HG03457 (cell line): ENCODE measurements around the gene MED19.
"Not testable (repeated sequence)": the region's sequence is repeated elsewhere in the genome, so short reads cannot be mapped to it uniquely, and the experiment has no call there.

Experiments
- ATAC-seq: cut with Tn5 transposase; IDR thresholded peaks from one replicate; pipeline ENCODE4 v1.9.1; 2021; ENCODE audit warnings: moderate number of reproducible peaks; ENCODE audit not compliant: unreplicated experiment

The MED19 gene

DNA sequence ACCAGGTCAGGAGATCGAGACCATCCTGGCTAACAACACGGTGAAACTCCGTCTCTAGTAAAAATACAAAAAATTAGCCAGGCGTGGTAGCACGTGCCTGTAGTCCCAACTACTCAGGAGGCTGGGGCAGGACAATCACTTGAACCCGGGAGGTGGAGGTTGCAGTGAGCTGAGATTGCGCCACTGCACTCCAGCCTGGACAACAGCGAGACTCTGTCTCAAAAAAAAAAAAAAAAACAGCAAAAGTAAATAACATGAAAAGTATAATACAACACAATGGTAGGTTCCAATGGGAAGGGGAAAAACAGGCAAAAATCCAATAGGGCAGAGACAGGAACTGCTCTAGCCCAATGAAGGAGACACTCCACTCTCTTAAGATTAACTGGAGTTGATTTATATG lies 6.6 kb downstream of the MED19 start:
- not testable (repeated sequence) for ATAC-seq

DNA sequence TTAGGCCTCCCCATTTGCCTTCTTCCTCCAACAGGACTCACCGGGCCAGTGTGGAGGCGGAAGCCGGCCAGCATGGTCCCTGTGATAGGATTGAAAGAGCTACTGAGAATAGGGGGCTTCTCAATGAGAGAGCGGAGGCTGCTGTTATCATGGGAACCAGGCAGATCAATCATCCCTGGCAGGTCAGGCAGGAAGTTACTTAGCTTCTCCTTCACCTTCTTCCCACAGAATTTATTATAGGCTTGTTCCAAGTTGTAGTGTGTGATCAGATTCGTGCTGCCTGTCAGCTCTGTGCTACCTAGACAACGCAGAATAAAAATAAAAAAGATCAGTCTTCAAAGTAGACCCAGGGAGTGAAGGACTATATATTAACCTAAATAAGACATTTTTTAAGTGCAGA lies 7.1 kb downstream of the MED19 start:
- no peak for ATAC-seq

DNA sequence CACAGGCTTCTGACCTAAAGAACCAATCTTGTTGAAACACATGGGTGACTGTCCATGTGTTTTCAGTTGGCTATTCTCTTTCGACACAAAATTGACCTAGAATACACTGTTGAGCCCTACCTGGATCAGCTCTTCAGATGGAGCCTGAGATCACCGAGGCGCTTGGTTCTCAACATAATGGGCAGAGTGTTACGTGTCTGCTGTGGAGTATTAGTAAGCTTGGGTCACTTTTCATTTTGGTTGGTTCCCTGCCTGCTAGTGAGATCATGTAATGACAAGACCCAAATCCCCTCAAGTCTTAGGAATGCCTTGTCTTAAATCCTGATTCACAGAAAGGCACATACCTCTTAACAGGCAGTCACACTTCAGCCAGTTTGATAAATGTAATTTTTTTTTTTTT lies 8.7 kb downstream of the MED19 start:
- no peak for ATAC-seq

DNA sequence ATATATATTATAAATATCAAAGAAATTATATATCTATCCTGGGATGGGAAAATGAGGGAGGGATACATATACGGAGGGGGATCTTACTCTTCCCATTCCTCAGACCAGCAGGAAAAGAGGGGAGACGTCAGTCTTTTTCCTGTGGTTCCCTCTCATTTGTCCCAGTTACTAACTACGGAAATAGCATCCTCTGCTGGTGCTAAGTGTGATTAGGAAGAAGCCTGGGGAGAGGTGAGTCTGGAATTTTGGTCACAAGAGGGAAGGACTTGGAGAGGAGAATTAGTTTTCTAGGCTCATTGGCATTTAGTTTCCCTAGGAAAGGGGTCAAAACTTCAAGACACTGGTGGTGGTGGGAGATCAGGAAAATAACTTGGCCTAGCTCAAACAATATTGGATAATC lies 11.6 kb downstream of the MED19 start:
- no peak for ATAC-seq

DNA sequence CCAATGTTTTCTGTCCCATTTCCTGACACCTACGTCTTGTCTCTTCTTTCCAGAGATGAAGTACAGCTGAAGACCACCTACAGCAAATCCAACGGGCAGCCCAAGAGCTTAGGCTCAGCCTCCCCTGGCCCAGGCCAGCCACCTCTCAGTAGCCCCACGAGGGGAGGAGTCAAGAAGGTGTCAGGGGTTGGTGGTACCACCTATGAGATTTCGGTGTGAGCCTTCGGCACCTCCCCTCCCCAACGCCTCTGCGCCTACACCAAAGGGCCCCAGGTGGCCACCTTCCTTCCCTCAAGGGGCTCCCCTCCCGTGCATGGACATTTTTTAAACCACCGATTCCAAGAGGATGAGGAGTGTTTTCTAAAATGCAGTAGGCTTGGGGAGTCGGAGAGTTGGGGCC lies 12.2 kb downstream of the MED19 start:
- ATAC-seq, result no peak

DNA sequence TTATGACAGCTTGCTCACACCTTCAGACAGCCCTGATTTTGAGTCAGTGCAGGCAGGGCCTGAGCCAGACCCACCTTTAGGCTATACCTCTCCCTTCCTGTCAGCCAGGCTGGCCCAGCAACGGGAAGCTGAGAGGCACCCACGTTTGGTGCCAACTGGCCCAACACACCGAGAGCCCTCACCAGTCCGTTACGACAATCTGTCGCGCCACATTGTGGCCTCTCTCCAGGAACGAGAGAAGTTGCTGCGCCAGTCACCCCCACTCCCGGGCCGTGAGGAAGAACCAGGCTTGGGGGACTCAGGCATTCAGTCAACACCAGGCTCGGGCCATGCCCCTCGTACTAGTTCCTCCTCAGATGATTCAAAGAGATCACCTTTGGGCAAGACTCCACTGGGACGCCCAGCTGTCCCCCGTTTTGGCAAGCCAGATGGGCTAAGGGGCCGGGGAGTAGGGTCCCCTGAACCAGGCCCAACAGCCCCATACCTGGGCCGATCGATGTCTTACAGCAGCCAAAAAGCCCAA lies 13.1 kb downstream of the MED19 start:
- no peak for ATAC-seq

DNA sequence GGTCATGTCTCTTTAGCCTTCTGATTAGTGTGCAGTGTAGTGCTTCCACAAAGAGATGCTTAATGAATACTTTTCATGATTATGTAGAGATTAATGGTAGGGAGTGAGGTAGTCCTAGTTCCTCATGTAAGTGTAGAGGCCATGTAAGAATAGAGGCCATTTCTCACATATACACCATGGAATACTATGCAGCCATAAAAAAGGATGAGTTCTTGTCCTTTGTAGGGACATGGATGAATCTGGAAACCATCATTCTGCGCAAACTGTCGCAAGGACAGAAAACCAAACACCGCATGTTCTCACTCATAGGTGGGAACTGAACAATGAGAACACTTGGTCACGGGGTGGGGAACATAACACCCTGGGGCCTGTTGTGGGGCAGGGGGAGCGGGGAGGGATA lies 21.5 kb downstream of the MED19 start:
- ATAC-seq, result not testable (repeated sequence)

DNA sequence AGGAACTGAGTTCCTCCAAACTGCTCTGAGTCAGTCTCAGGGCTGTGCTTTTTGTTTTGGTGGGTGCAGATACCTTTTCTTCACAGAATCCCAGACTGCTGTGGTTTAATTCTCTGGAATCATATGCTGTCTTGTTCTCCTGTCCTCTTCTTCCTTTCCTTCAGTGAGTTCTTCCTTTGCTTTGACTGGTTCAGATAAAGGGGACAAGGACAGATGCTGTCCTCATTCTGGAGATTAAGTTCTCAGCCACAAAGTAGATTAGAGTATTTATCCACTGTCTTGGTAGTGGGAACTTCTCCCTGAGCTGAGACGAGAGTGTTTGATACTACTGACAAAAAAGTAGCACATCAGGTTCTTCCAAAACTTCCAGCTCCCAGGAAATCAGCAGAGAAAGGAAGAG lies 30.8 kb downstream of the MED19 start:
- ATAC-seq, result no peak

DNA sequence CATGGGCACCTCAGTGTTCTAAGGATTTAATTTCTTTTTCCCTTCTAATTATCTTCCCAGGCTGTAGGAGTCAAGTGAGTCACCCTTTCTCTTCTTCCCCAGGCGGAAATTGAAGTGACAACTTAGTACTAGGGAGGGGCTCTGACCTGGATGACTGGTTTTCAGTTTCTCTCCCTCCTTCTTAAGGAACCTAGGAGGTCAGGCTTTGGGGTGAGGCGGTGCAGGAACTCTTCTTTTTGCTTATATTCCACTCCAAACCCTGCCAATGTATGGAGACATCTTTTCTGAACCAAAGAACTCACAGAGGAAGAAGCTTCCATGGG lies 31.5 kb downstream of the MED19 start:
- no peak for ATAC-seq

DNA sequence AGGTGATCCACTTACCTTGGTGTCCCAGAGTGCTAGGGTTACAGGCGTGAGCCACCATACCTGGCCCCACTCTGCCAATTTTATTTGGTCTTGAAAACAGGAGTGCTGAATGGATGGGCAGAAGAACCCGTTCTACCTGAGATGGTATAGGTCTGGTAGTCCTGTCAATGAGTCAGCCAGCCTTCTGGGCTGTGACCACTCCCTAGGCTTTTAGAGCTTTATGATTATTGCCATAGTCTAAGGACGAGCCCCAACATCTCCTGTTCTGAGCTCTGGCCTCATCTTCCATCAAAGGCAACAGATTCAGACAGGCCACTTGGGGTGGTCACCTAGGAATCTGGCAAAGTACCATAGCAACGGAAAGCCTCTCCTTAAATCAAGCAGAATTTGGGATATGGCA lies 32.6 kb downstream of the MED19 start:
- ATAC-seq, result no peak

DNA sequence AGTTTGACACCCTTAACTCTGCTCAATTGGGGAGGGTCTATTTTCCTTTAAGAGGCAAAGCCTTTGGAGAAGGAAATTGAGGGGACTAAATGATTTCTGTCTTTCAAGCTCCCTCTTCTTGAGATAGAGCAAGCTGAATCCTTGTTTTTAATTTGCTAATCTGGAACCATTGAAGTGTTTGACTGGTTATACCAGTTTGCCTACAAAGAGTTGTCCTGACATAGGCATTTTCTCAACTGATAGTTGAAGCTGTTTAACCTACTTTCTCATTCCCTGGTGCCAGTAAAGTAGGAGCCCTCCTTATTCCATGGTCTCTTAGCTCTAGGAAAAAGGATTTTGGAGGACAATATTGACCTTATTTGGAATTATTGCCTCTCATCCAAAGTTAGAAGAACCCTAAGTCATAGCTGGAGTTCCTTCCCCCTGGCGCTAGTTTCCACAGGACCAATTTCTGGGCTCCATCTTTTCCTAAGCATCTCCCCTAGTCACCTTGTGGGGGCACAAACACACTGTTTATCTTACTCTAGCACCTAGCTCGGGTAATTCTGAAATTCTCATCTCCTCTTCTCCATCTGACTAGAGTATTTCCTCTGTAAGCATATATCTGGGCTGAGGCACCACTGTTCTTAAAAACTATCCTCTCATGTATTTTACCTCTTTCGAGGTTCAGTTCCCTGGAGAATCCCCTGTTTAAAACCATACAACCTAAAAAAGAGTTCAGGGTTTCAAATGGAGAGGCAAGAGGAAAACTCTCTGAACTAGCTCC lies 36.7 kb downstream of the MED19 start:
- no peak for ATAC-seq

DNA sequence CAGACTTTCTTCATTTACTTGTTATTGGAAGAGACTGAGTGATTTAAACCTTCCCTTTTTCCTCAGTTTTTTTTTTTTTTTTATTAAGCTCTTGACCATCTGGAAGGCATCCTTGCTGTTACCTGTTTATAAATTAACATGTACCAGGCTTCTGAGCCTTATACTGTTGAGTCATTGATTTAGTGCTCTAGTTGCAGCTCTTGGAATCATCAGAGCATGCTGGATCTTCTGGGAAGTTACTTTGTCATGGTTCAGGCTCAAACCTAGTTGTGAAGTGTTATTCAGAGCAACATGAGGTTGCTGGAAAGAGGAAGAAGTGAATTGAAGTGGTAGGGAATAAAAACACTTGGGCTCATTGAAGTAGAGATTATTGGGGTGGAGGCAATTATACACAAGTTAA lies 37.8 kb downstream of the MED19 start:
- no peak for ATAC-seq

DNA sequence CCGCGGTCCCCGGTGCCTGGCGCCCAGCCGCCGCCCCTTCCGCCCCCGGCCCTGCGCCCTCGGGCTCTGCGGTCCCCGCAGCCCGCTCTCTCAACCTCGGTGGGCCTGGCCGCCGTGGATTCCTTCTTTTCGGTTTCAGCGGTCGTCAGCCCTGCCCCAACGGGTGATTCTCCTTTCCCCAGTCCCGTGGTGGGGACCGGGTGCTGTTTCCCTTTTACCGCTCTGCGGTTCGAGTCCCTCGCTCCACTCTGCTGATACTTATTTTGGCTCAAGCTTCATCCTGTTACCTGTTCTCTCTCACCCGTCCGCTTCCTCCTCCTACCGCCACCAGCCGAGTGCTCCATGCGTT lies 43.6 kb downstream of the MED19 start:
- ATAC-seq, result no peak

DNA sequence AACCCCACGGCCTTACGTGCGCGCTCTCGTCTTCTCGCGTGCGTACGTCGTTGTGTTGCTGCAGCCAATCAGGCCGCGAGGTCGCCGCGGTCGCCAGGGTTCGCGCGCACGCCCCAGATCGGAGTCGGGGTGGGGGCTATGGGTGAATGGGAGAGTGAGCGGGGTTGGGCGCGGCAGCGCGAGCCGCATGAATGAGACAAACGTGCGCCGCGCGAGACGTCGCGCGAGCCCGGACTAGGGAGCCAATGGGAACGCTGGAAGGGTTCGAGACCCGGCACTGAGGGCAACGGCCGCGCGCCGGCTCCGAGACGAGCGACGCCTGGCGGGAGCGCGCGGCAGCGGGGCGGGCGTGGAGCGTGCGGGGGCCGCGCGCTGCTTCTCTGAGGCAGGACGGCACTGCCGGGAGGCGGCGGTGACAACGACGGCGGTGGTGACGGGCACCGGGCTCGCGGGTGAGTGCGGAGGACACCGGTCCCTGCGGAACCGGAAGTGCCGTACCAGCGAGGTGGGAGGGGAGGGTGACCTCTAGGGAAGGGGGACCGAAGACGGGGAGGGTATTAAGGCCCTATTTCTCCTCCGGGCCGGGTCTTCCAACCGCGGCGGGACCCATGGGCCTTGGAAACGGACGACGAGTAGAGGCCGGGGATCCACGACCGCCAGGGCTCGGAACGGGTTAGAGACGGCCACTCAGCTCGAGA lies 44.1 kb downstream of the MED19 start, which contains the start of gene ZDHHC5:
ZDHHC5 (plus strand) TSS at position 379 of the 698 bp plus-strand sequence. CDS start 4,977 bp downstream, outside the sequence.
- peak; percentile 77 for ATAC-seq

DNA sequence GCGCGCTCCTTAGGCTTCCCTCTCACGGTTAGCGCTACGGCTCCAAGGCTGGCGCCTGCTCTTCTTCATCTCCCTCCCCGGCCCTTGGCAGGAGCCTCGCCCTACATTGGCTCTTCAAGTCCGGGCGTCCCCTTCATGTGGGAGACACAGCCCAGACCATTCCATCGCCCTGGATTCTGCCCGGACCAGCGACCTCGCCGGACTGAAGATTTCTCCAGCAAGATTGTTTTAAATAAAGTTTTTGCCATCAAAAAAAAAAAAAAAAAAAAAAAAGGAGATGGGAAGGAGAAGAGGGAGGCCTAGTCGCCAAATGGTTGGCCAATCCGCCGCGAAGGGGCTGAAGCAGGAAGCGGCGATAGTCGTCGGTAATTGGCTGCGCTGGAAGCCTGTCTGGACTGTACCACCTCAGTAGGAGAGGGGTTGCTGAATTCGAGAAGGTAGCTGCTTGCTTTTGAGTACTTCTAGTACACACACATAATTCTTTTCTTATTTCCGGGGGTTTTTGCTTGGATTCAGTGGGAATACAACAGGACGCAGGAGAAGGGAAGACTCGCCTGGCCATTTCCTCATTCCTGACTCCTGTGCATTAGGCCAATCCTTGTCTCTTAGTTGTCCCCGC lies 44.8 kb downstream of the MED19 start:
- ATAC-seq, result peak; percentile 56

DNA sequence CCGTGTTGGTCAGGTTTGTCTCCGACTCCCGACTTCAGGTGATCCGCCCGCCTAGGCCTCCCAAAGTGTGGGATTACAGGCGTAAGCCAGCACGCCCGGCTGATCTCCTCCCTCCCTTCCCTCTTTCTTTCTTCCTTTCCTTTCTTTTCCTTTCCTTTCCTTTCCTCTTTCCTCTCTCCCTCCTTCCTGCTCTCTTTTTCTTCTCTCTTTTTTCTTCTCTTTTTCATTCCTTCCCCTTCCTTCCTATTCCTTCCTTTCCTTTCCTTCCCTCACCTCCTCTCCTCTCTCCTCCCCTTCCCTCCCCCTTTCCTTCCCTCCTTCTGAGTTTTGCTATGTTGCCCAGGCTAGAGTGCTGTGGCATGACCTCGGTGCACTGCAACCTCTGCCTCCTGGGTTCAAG lies 48.0 kb downstream of the MED19 start:
- no peak for ATAC-seq

DNA sequence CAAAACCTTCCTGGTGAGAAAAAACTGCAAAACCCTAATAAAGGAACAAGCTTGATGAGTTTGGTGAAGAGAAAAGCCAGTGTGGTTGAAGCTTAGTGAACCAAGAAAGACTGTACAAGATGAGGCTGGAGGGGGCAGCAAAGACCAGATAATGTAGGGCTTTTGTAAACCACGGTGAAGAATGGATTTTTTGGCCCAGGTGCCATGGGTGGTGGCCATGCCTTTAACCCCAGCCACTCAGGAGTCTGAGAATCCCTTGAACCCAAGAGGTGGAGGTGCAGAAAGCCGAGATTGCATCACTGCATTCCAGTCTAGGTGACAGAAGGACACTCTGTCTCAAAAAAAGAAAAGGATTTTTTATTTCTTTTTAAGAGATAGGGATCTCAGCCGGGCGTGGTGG lies 49.1 kb downstream of the MED19 start:
- no peak for ATAC-seq

DNA sequence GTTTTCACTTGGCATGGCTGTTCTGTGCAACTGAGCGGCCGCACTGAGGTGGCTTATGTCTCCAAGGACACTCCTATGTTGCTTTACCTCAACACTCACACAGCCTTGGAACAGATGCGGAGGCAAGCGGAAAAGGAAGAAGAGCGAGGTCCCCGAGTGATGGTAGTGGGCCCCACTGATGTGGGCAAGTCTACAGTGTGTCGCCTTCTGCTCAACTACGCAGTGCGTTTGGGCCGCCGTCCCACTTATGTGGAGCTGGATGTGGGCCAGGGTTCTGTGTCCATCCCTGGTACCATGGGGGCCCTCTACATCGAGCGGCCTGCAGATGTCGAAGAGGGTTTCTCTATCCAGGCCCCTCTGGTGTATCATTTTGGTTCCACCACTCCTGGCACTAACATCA lies 52.3 kb downstream of the MED19 start:
- no peak for ATAC-seq

DNA sequence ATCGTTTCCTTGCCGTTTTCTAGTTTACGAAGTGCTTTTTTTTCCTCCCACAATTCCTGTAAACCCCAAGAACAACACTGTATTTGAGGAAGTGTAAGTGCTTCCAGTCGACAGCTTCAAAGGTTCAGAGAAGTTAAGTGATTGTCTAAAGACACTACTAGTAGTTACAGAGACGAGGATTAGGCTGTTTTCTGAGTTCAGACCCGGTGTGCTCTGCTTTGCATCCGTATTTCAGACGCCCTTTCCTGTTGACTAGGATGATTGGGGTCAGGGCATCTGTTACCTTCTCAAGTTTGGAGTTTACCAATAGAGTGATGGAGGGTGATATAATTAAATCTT lies 54.0 kb downstream of the MED19 start:
- no peak for ATAC-seq

DNA sequence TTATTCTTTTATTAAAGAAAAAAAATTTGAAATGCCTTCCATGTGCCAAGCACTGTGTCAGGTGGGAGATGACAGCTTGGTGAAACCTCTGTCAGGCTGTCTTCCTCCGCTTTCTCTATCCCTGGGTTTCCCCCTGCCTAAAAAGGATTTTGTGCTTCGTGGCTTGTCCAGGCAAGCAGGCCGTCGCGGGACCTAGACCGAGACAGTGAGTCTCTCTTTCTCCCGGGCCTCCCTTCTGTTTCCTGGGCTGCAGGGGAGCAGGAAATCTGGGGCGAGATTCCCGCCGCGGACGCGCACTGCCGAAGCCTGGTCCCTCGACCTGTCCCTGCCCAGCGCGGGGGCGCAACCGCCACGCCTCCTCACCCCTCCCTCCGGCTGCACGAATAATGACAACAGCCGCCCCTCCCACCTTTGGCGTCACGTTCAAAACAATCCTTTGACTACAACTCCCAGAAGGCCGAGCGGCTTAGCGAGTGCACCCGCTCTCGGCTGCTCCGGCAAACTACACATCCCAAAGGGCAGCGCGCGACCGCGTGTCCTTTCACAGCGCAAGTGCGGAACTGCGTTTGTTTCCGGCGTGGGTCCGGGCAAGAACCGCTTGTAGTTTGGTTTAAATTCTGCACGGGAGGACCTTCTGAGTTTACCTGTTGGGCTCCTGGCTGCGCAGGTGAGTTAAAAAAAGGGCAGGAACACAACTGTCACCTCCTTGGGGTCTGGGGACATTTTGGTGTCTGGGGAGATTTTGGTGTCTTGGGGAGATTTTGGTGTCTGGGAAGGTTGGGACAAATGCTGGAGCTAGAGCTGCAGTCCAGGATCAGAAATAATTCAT lies 54.6 kb downstream of the MED19 start, which contains the start of gene CLP1:
CLP1 (plus strand) TSS at position 569 of the 829 bp plus-strand sequence. CDS start 1,715 bp downstream, outside the sequence.
- ATAC-seq, result peak; percentile 97

DNA sequence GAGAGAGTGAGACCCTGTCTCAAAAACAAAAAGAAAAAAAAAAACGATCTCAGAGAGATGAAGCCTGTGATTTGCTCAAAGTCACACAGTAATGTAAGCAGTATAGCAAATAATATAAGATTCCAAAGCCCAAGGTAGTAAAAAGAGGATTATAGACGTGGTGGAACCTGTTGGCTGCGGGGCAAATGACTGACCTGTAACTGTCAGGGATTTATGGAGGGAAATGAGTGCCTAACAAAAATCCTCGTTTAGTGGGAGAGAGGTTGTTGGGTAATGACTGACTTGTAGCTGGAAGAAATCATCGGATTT lies 55.2 kb downstream of the MED19 start:
- ATAC-seq, result no peak
